Ovary (tissue), 9 donors: Measurements from ENCODE around the gene OGFOD3. TPM values are rescaled to one million over a fixed set of nuclear protein-coding genes. Genes with fewer than 3 reads are reported as not detected.
"Not testable (repeated sequence)": the region's sequence is repeated elsewhere in the genome, so short reads cannot be mapped to it uniquely, and the experiment has no call there.

Experiments used
- DNase-seq, 5 donors: peaks; one replicate each; pipeline ENCODE4 v3.0.0-alpha.2; 2019 to 2020
- H3K27ac ChIP-seq, 2 donors: fragments of 200-600 bp; one replicate each; pipeline versions ENCODE4 v1.5.1 to v1.8.0; 2019 to 2022
- H3K27me3 ChIP-seq: fragments of 200-600 bp; one replicate; pipeline ENCODE4 v1.8.0; 2022
- H3K36me3 ChIP-seq: fragments of 200-600 bp; sonication (generic); one replicate; pipeline ENCODE4 v1.5.1; 2019
- H3K4me1 ChIP-seq: one replicate; pipeline ENCODE4 v1.8.1; 2013; ENCODE audit warnings: mild to moderate bottlenecking, moderate library complexity; ENCODE audit not compliant: insufficient read depth
- H3K4me3 ChIP-seq: fragments of 200-600 bp; sonication (generic); one replicate; pipeline ENCODE4 v1.5.1; 2017
- H3K9me3 ChIP-seq, 2 donors: fragments of 200-600 bp in 1 of 2; sonication (generic) in 1 of 2; one replicate each; pipeline versions ENCODE4 v1.5.1 to v1.8.1; 2013 to 2019; ENCODE audit warnings: mild to moderate bottlenecking in 1 of 2, moderate library complexity in 1 of 2
- EP300 ChIP-seq: sonication (generic); formaldehyde crosslinking; IDR thresholded peaks from one replicate; pipeline ENCODE4 v1.6.1; 2017; ENCODE audit warnings: antibody characterized with exemption
- POLR2A ChIP-seq: fragments of 450-650 bp; IDR thresholded peaks from one replicate; pipeline ENCODE4 v1.6.1; 2017; ENCODE audit warnings: antibody characterized with exemption, mild to moderate bottlenecking, moderate library complexity
- WGBS, 3 donors: extraction: QIAGEN DNeasy Blood & Tissue Kit in 1 of 3; methylation state at CpG; one replicate each; pipeline versions ENCODE4 v1.1.5 to v1.1.7; 2013 to 2017; 5-methylcytosine and 5-hydroxymethylcytosine counted together
- intact Hi-C, 4 donors: fragments of 100-400 bp; cut with DNase I; formaldehyde crosslinking; loops; one replicate each; pipeline versions ENCODE4 v1.11.0 to v1.15.1; 2022 to 2023
- polyA plus RNA-seq, 2 donors: library from polyadenylated mRNA; stranded (reverse); fragments of 200-250 nt in 1 of 2; fragments of 350-450 nt in 1 of 2; fragmentation: Illumina TruSeq in 1 of 2; extraction: RNeasy Lipid Tissue Mini Kit (QIAGEN cat#74804) in 1 of 2; gene quantifications; one replicate each; pipeline ENCODE4 v1.2.3, GENCODE V29; 2013 to 2014
- total RNA-seq, 7 donors: library from RNA; depleted of rRNA in 2 of 7; stranded (reverse); fragments of >200 nt in 2 of 7; fragmentation: NEBNext Ultra II Directional in 3 of 7; extraction: Animal tissue kit (Norgen Biotek cat#: 25700) in 3 of 7; gene quantifications; one replicate each; pipeline versions ENCODE4 v1.1.0 to v1.2.4, GENCODE V29; 2016 to 2023
- TF ChIP-seq, protein P1 (sequence below), 3 donors: fragments of 450-650 bp in 2 of 3; fragments of 200-600 bp in 1 of 3; IDR thresholded peaks; one replicate each; pipeline versions ENCODE4 v1.5.1 to v1.8.0; 2016 to 2022; ENCODE audit warnings: antibody characterized with exemption in 3 of 3, mild to moderate bottlenecking in 1 of 3
- donor health status: DM: no; HTN: no; CAD: no; lungs with moderate emphysema.
- donor health status: DM: no; HTN: no; CAD: no.
- donor health status: Bipolar disorder and iron deficiency.
- donor health status: DM: yes; HTN: yes; CAD: no.
- donor health status: DM: no; HTN: no; CAD: no.
- donor health status: DM: yes; HTN: yes; CAD: no.

Gene OGFOD3
- total and polyA plus RNA-seq, 9 donors, result 14.4 to 37.8 (median 29.4) TPM

DNA sequence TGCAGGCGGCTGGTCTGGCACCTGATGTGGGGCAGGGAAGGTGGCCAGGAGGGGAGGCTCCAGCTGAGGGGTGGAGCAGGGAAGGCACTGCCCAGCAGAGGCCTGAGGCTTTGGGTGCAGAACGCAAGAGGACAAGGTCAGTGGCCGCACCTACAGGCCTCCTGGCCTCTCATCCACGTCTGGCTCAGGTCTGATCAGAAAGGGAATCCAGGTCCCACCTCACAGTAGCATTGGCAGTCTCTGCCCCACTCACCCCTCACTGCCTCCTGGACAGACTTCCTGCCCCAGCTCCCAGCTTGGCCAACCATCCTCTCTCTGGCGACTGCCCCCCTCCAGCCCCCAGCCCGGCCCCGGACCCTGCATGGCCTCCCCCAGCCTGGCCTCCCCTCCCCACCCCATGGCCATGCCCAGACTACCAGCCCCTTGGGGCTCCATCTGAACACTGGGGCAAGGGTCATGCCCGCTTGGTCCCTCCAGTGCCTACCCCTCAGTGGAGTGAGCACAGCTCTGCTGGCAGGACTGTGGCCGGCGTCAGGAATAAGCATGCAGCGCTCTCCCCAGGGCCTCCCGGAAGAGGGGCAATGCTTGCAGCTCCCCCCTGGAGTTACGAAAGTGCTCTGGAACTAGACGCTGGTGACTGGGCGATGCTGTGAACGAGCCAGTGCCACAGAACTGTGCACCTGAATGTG, 42.2 kb downstream of the OGFOD3 start:
- intact Hi-C loops, result no loop called here
- no peak overlapping the region for H3K4me3 ChIP-seq
- 66 to 75% (median 74%) methylated on average over 15 to 16 of the region's 16 CpGs for WGBS, 3 donors

DNA sequence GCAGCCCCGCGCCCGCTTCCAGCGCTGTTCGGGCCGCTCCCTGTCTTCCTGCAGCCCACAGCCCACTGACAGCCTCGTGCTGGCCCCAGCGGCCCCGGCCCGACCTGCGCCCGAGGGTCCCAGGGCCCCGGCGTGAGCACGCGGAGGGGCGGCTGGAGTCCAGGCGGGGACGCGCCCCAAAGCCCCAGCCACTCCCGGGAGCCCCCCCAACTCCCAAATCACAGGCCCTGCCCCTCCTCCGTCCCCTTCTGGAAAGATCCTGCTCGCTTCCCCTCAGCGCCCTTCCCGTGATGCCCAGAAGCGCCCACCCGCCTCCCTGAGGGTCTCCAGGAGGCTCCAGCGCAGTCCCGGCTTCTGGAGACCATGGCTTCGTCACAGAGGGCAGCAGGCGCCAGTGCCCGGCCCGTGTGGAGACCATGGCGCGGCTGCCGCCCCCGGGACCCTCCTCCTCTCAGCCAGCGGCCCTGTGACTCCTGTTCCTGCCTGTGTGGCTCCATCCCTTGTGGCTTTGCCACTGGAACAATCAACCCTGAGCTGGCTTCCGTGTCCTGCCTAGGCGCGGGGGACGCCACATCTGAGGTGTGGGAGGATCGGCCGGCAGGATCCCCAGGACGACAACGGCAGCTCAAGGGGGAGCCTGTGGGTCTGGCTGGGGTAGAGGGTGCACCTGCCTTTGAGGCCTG, 42.9 kb downstream of the OGFOD3 start:
- H3K27me3 ChIP-seq, result peaks cover 6% of the 10 kb centered on the region
- intact Hi-C loops, result no loop called here
- no peak overlapping the region for H3K27ac ChIP-seq
- H3K4me1 ChIP-seq, result peaks cover 7% of the 10 kb centered on the region
- no peak overlapping the region for H3K4me3 ChIP-seq
- no peak for DNase-seq
- WGBS, 3 donors, result 36 to 52% (median 45%) methylated on average over 10 to 46 of the region's 46 CpGs
- TF ChIP-seq, protein P1, sequence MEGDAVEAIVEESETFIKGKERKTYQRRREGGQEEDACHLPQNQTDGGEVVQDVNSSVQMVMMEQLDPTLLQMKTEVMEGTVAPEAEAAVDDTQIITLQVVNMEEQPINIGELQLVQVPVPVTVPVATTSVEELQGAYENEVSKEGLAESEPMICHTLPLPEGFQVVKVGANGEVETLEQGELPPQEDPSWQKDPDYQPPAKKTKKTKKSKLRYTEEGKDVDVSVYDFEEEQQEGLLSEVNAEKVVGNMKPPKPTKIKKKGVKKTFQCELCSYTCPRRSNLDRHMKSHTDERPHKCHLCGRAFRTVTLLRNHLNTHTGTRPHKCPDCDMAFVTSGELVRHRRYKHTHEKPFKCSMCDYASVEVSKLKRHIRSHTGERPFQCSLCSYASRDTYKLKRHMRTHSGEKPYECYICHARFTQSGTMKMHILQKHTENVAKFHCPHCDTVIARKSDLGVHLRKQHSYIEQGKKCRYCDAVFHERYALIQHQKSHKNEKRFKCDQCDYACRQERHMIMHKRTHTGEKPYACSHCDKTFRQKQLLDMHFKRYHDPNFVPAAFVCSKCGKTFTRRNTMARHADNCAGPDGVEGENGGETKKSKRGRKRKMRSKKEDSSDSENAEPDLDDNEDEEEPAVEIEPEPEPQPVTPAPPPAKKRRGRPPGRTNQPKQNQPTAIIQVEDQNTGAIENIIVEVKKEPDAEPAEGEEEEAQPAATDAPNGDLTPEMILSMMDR (IDR thresholded peaks at IDR 0.05), result no peak
- TF ChIP-seq EP300 (no peak), POLR2A (no peak)
- no peaks in the 10 kb centered on the region for H3K36me3 ChIP-seq
- no peaks in the 10 kb centered on the region for H3K9me3 ChIP-seq

More for the DNA sequence above, 42.2 kb downstream of the OGFOD3 start:
- Histone ChIP-seq H3K27me3 (peaks cover 6% of the 10 kb centered on the region), H3K4me1 (peaks cover 4% of the 10 kb centered on the region), H3K36me3 (no peaks in the 10 kb centered on the region), H3K27ac (no peak overlapping the region), H3K9me3 (no peaks in the 10 kb centered on the region)
- TF ChIP-seq POLR2A (no peak), EP300 (no peak)
- TF ChIP-seq, protein P1 (IDR thresholded peaks at IDR 0.05), result no peak
- DNase-seq, result no peak

DNA sequence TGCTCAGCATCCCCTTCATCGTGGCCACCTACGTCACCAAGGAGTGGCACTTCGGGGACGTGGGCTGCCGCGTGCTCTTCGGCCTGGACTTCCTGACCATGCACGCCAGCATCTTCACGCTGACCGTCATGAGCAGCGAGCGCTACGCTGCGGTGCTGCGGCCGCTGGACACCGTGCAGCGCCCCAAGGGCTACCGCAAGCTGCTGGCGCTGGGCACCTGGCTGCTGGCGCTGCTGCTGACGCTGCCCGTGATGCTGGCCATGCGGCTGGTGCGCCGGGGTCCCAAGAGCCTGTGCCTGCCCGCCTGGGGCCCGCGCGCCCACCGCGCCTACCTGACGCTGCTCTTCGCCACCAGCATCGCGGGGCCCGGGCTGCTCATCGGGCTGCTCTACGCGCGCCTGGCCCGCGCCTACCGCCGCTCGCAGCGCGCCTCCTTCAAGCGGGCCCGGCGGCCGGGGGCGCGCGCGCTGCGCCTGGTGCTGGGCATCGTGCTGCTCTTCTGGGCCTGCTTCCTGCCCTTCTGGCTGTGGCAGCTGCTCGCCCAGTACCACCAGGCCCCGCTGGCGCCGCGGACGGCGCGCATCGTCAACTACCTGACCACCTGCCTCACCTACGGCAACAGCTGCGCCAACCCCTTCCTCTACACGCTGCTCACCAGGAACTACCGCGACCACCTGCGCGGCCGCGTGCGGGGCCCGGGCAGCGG, 43.6 kb downstream of the OGFOD3 start:
- no peak for DNase-seq
- peaks cover 7% of the 10 kb centered on the region for H3K4me1 ChIP-seq
- no peak for TF ChIP-seq EP300
- TF ChIP-seq POLR2A, result no peak
- TF ChIP-seq, protein P1 (IDR thresholded peaks at IDR 0.05), result no peak
- no peaks in the 10 kb centered on the region for H3K36me3 ChIP-seq
- intact Hi-C loops, result no loop called here
- no peak overlapping the region for H3K4me3 ChIP-seq
- WGBS, 3 donors, result 32 to 73% (median 42%) methylated on average over 23 to 79 of the region's 79 CpGs
- no peaks in the 10 kb centered on the region for H3K9me3 ChIP-seq
- no peak overlapping the region for H3K27ac ChIP-seq
- H3K27me3 ChIP-seq, result peaks cover 6% of the 10 kb centered on the region

DNA sequence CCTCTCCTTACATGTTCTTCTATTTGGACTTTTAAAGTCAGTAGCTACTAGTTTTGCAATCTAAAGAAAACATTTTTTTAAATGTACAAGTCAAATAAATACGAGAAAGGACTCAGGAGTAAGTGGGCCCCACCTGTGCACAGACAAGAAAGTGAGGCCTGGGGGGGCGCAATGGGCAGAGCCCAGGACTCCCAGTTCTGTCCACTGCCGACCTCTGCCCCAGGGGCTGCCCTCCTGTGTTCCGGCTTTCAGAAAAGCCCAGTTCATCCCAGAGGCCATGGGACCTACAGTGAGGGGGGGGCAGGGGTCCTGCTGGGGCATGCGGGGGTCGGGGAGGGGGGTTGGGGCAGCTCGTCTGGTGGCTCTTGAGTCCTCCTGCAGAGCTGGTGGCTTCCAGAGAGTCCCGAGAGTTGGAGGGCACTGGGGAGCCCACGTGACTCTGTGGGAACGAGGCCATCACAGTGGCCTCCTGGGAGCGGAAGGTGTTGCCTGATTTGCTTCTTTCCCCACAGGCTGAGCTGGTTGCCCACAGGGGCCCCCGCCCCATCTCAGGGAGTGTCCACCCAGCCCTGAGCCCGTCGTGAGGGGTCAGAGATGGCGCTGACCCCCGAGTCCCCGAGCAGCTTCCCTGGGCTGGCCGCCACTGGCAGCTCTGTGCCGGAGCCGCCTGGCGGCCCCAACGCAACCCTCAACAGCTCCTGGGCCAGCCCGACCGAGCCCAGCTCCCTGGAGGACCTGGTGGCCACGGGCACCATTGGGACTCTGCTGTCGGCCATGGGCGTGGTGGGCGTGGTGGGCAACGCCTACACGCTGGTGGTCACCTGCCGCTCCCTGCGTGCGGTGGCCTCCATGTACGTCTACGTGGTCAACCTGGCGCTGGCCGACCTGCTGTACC, 44.4 kb downstream of the OGFOD3 start:
- H3K4me1 ChIP-seq, result peaks cover 7% of the 10 kb centered on the region
- H3K36me3 ChIP-seq, result no peaks in the 10 kb centered on the region
- no peak for TF ChIP-seq POLR2A
- no peak for TF ChIP-seq EP300
- TF ChIP-seq, protein P1 (IDR thresholded peaks at IDR 0.05), result no peak
- no peak for DNase-seq
- no peak overlapping the region for H3K27ac ChIP-seq
- intact Hi-C loops, result no loop called here
- no peak overlapping the region for H3K4me3 ChIP-seq
- H3K27me3 ChIP-seq, result peaks cover 6% of the 10 kb centered on the region
- H3K9me3 ChIP-seq, result no peaks in the 10 kb centered on the region
- WGBS, 3 donors, result 83 to 85% (median 83%) methylated on average over 35 to 37 of the region's 37 CpGs

DNA sequence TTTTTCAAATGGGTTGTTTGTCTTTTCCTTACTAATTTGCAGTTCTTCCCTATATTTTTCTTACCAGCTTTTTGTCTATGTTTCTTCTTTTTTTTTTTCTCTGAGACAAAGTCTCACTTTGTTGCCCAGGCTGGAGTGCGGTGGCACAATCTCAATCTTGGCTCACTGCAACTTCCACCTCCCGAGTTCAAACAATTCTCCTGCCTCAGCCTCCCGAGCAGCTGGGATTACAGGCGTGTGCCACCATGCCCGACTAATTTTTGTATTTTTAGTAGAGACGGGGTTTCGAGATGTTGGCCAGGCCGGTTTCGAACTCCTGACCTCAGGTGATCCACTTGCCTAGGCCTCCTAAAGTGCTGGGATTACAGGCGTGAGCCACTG, 45.3 kb downstream of the OGFOD3 start:
- H3K27me3 ChIP-seq, H3K36me3 ChIP-seq, H3K4me1 ChIP-seq, H3K4me3 ChIP-seq, H3K9me3 ChIP-seq, H3K27ac ChIP-seq, intact Hi-C loops, DNase-seq: not testable (repeated sequence)
- WGBS, 3 donors, result 92 to 93% (median 92%) methylated on average over 10 of the region's 10 CpGs
